ENCODE measurements around the gene PPP1R2. TPM values are rescaled to one million over a fixed set of nuclear protein-coding genes. Genes with fewer than 3 reads are reported as not detected.

Gene PPP1R2
- polyA plus RNA-seq, 1 of the 3 experiments (the other 2 are of a cell fraction): 8.1 TPM

DNA sequence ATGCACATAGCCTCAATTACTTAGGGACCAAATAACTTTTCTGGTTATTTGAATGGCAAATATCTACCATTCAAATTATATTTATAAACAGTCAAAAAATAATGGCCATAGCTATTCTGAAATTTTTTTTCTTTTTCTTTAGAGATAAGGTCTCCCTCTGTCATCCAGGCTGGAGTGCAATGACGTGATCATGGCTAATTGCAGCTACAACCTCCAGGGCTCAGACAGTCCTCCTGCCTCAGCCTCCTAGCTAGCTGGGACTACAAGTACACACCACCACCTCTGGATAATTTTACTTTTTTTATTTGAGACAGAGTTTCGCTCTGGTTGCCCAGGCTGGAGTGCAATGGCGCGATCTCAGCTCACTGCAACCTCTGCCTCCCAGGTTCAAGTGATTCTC, 16.6 kb downstream of the PPP1R2 start:
- Histone ChIP-seq H2AFZ (ENCODE audit: low read depth) (no peak overlapping the region), H3K4me1 (ENCODE audit: control insufficient read depth in 1 of 2, insufficient read depth in 2 of 2, low read depth in 1 of 2, low read length in 1 of 2) (no peaks in the 10 kb centered on the region), H3K27me3 (ENCODE audit: insufficient read depth) (no peaks in the 10 kb centered on the region), H3K4me3 (ENCODE audit: low read depth in 2 of 2, low read length in 1 of 2) (no peak overlapping the region), H3F3A (replicated peaks; ENCODE audit: insufficient read depth) (peaks cover 9% of the 10 kb centered on the region), H3K36me3 (replicated peaks in 1 of 2; ENCODE audit: control insufficient read depth in 1 of 2, insufficient read depth in 2 of 2, low read length in 1 of 2) (peaks cover 10 to 25% of the 10 kb centered on the region in 2 experiments), H3K79me2 (ENCODE audit: insufficient read depth) (peaks cover 16% of the 10 kb centered on the region; the same call in 1 of the 2 replicates), H3K9ac (no peak overlapping the region), H3K4me2 (no peak overlapping the region), H3K9me2 (no peaks in the 10 kb centered on the region), H3K27ac (ENCODE audit: low read depth in 2 of 2, low read length in 1 of 2) (no peak overlapping the region), H3K9me3 (no peaks in the 10 kb centered on the region), H4K20me1 (ENCODE audit: insufficient read depth) (peaks cover 3% of the 10 kb centered on the region; the same call in 1 of the 2 replicates)
- ChIA-PET CTCF (interaction anchor here (0.9 to 12.8 kb wide), 3 partner anchors 16 to 257 kb away, joined by 3 to 216 read pairs (median 5); partner anchors contain the start of genes PPP1R2 and XXYLT1), POLR2A (no interaction called here)
- 96% methylated on average over 4 of the region's 4 CpGs for WGBS (ENCODE audit: low lambda C conversion rate)
- TF ChIP-seq JUND (IDR thresholded peaks at IDR 0.05) (no peak), ZBTB33 (IDR thresholded peaks at IDR 0.05; ENCODE audit: borderline replicate concordance, low read depth) (no peak), SIN3A (IDR thresholded peaks at IDR 0.05; ENCODE audit: borderline replicate concordance, low read depth, low read length) (no peak), RAD21 (IDR thresholded peaks at IDR 0.05; ENCODE audit: low read length) (no peak), RFX5 (IDR thresholded peaks at IDR 0.05; ENCODE audit: low read length) (no peak), RXRA (IDR thresholded peaks at IDR 0.05; ENCODE audit: borderline replicate concordance, low read depth) (no peak), IRF3 (IDR thresholded peaks at IDR 0.05; ENCODE audit: low read depth, low read length) (no peak), CTCF (IDR thresholded peaks at IDR 0.05) (no peak), RCOR1 (IDR thresholded peaks at IDR 0.05; ENCODE audit: low read length) (no peak)
- no peak for DNase-seq

DNA sequence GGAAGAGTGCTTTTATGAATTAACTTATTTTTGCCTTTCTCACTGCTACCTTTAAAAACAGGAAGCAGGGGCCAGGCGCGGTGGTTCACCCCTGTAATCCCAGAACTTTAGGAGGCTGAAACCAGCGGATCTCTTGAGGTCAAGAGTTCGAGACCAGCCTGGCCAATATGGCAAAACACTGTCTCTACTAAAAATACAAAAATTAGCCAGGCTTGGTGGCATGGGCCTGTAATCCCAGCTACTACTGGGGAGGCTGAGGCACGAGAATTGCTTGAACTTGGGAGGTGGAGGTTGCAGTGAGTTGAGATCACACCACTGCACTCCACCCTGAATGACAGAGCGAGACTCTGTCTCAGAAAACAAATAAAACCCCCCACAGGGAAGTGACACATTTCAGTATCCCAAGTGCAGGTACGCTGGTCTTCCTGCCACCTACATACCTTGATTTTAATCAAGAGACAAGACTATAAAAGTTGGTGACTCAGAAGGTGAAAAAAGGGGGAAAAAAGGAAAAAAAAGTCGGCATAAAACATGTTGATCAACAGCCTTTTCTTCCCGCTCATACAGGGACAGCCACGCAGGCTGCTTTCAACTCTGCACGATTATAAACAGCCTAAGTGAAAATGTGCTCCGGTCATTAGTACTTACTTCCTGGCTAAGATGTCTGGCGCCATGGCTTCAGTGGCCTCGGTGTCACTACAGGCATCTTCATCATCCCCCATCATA, 18.8 kb downstream of the PPP1R2 start:
- no peaks in the 10 kb centered on the region for H4K20me1 ChIP-seq (ENCODE audit: insufficient read depth)
- peaks cover 10 to 24% of the 10 kb centered on the region in 2 experiments for H3K36me3 ChIP-seq (replicated peaks in 1 of 2; ENCODE audit: control insufficient read depth in 1 of 2, insufficient read depth in 2 of 2, low read length in 1 of 2)
- 92% methylated on average over 14 of the region's 14 CpGs for WGBS (ENCODE audit: low lambda C conversion rate)
- ChIA-PET CTCF (interaction anchor here (1.6 to 12.8 kb wide), 3 partner anchors 249 to 838 kb away, joined by 4 to 216 read pairs (median 53); partner anchors contain the start of gene XXYLT1), POLR2A (no interaction called here)
- no peaks in the 10 kb centered on the region for H3K9me2 ChIP-seq
- no peaks in the 10 kb centered on the region for H3K27me3 ChIP-seq (ENCODE audit: insufficient read depth)
- no peaks in the 10 kb centered on the region for H3K9me3 ChIP-seq
- H3F3A ChIP-seq (replicated peaks; ENCODE audit: insufficient read depth): peaks cover 9% of the 10 kb centered on the region
- H3K27ac ChIP-seq (ENCODE audit: low read depth in 2 of 2, low read length in 1 of 2): no peak overlapping the region
- no peaks in the 10 kb centered on the region for H3K4me1 ChIP-seq (ENCODE audit: control insufficient read depth in 1 of 2, insufficient read depth in 2 of 2, low read depth in 1 of 2, low read length in 1 of 2)
- no peak for TF ChIP-seq EP300 (IDR thresholded peaks at IDR 0.05; ENCODE audit: borderline replicate concordance in 1 of 2, low read depth in 1 of 2, low read length in 1 of 2)
- no peak for TF ChIP-seq PBX3 (IDR thresholded peaks at IDR 0.05)
- TF ChIP-seq USF2 (IDR thresholded peaks at IDR 0.05; ENCODE audit: borderline replicate concordance, low read depth, low read length): no peak
- TF ChIP-seq GABPA (IDR thresholded peaks at IDR 0.05; ENCODE audit: low read depth): no peak
- TF ChIP-seq, protein P1, sequence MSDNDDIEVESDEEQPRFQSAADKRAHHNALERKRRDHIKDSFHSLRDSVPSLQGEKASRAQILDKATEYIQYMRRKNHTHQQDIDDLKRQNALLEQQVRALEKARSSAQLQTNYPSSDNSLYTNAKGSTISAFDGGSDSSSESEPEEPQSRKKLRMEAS (IDR thresholded peaks at IDR 0.05; ENCODE audit: low read depth): no peak
- no peak overlapping the region for H2AFZ ChIP-seq (ENCODE audit: low read depth)
- no peak overlapping the region for H3K4me2 ChIP-seq
- H3K79me2 ChIP-seq (ENCODE audit: insufficient read depth): peaks cover 5% of the 10 kb centered on the region; the same call in 1 of the 2 replicates
- no peak for DNase-seq
- no peak overlapping the region for H3K9ac ChIP-seq
- no peak overlapping the region for H3K4me3 ChIP-seq (ENCODE audit: low read depth in 2 of 2, low read length in 1 of 2)

Data from SK-N-SH (cell line).